ENCODE measurements around the gene SCYGR4.

Gene SCYGR4

GRCh38 chr2:227634201-227634600, 16.9 kb downstream of the SCYGR4 start:
- H3K9ac ChIP-seq (ENCODE audit: low read length in 2 of 2), result no peak overlapping the region
- no peak overlapping the region for H3K4me3 ChIP-seq (ENCODE audit: low read length in 2 of 2)
- no peaks in the 10 kb centered on the region for H3K36me3 ChIP-seq (ENCODE audit: control insufficient read depth in 2 of 2, insufficient read depth in 2 of 2, low read length in 2 of 2)
- H3K9me3 ChIP-seq (ENCODE audit: control insufficient read depth in 2 of 2, low read length in 2 of 2), result no peaks in the 10 kb centered on the region
- no peaks in the 10 kb centered on the region for H3K27me3 ChIP-seq (ENCODE audit: control insufficient read depth in 1 of 2, insufficient read depth in 2 of 2, low read length in 2 of 2)
- H3K27ac ChIP-seq (ENCODE audit: low read length), result no peak overlapping the region
- H3K4me1 ChIP-seq (ENCODE audit: control insufficient read depth, insufficient read depth, low read length), result no peaks in the 10 kb centered on the region

GRCh38 chr2:227642656-227643055, 25.4 kb downstream of the SCYGR4 start:
- Histone ChIP-seq H3K9ac (ENCODE audit: low read length in 2 of 2) (no peak overlapping the region), H3K4me3 (ENCODE audit: low read length in 2 of 2) (no peak overlapping the region), H3K9me3 (ENCODE audit: control insufficient read depth in 2 of 2, low read length in 2 of 2) (no peaks in the 10 kb centered on the region), H3K4me1 (ENCODE audit: control insufficient read depth, insufficient read depth, low read length) (no peaks in the 10 kb centered on the region), H3K36me3 (ENCODE audit: control insufficient read depth in 2 of 2, insufficient read depth in 2 of 2, low read length in 2 of 2) (no peaks in the 10 kb centered on the region), H3K27ac (ENCODE audit: low read length) (no peak overlapping the region), H3K27me3 (ENCODE audit: control insufficient read depth in 1 of 2, insufficient read depth in 2 of 2, low read length in 2 of 2) (no peaks in the 10 kb centered on the region)

GRCh38 chr2:227643990-227644551, 26.8 kb downstream of the SCYGR4 start:
- Histone ChIP-seq H3K9ac (ENCODE audit: low read length in 2 of 2) (no peak overlapping the region), H3K27ac (ENCODE audit: low read length) (no peak overlapping the region), H3K36me3 (ENCODE audit: control insufficient read depth in 2 of 2, insufficient read depth in 2 of 2, low read length in 2 of 2) (no peaks in the 10 kb centered on the region), H3K9me3 (ENCODE audit: control insufficient read depth in 2 of 2, low read length in 2 of 2) (no peaks in the 10 kb centered on the region), H3K4me1 (ENCODE audit: control insufficient read depth, insufficient read depth, low read length) (no peaks in the 10 kb centered on the region), H3K4me3 (ENCODE audit: low read length in 2 of 2) (no peak overlapping the region), H3K27me3 (ENCODE audit: control insufficient read depth in 1 of 2, insufficient read depth in 2 of 2, low read length in 2 of 2) (no peaks in the 10 kb centered on the region)

GRCh38 chr2:227653419-227653818, 36.1 kb downstream of the SCYGR4 start:
- peaks cover 0 to 2% of the 10 kb centered on the region in 2 donors for H3K27me3 ChIP-seq (ENCODE audit: control insufficient read depth in 1 of 2, insufficient read depth in 2 of 2, low read length in 2 of 2)
- H3K9me3 ChIP-seq (ENCODE audit: control insufficient read depth in 2 of 2, low read length in 2 of 2), result no peaks in the 10 kb centered on the region
- no peak overlapping the region for H3K27ac ChIP-seq (ENCODE audit: low read length)
- no peak overlapping the region for H3K4me3 ChIP-seq (ENCODE audit: low read length in 2 of 2)
- H3K4me1 ChIP-seq (ENCODE audit: control insufficient read depth, insufficient read depth, low read length), result no peaks in the 10 kb centered on the region
- H3K9ac ChIP-seq (ENCODE audit: low read length in 2 of 2), result no peak overlapping the region
- H3K36me3 ChIP-seq (ENCODE audit: control insufficient read depth in 2 of 2, insufficient read depth in 2 of 2, low read length in 2 of 2), result no peaks in the 10 kb centered on the region

GRCh38 chr2:227654426-227654825, 37.1 kb downstream of the SCYGR4 start:
- no peaks in the 10 kb centered on the region for H3K9me3 ChIP-seq (ENCODE audit: control insufficient read depth in 2 of 2, low read length in 2 of 2)
- no peaks in the 10 kb centered on the region for H3K4me1 ChIP-seq (ENCODE audit: control insufficient read depth, insufficient read depth, low read length)
- no peak overlapping the region for H3K4me3 ChIP-seq (ENCODE audit: low read length in 2 of 2)
- no peak overlapping the region for H3K9ac ChIP-seq (ENCODE audit: low read length in 2 of 2)
- H3K27me3 ChIP-seq (ENCODE audit: control insufficient read depth in 1 of 2, insufficient read depth in 2 of 2, low read length in 2 of 2), result peaks cover 0 to 2% of the 10 kb centered on the region in 2 donors
- H3K27ac ChIP-seq (ENCODE audit: low read length), result no peak overlapping the region
- no peaks in the 10 kb centered on the region for H3K36me3 ChIP-seq (ENCODE audit: control insufficient read depth in 2 of 2, insufficient read depth in 2 of 2, low read length in 2 of 2)

GRCh38 chr2:227655454-227655853, 38.2 kb downstream of the SCYGR4 start:
- no peak overlapping the region for H3K4me3 ChIP-seq (ENCODE audit: low read length in 2 of 2)
- no peak overlapping the region for H3K9ac ChIP-seq (ENCODE audit: low read length in 2 of 2)
- no peaks in the 10 kb centered on the region for H3K4me1 ChIP-seq (ENCODE audit: control insufficient read depth, insufficient read depth, low read length)
- H3K27me3 ChIP-seq (ENCODE audit: control insufficient read depth in 1 of 2, insufficient read depth in 2 of 2, low read length in 2 of 2), result peaks cover 0 to 2% of the 10 kb centered on the region in 2 donors
- no peaks in the 10 kb centered on the region for H3K36me3 ChIP-seq (ENCODE audit: control insufficient read depth in 2 of 2, insufficient read depth in 2 of 2, low read length in 2 of 2)
- no peak overlapping the region for H3K27ac ChIP-seq (ENCODE audit: low read length)
- H3K9me3 ChIP-seq (ENCODE audit: control insufficient read depth in 2 of 2, low read length in 2 of 2), result no peaks in the 10 kb centered on the region

- Histone ChIP-seq H3K27ac (ENCODE audit: low read length) (no peak overlapping the region), H3K36me3 (ENCODE audit: control insufficient read depth in 2 of 2, insufficient read depth in 2 of 2, low read length in 2 of 2) (no peaks in the 10 kb centered on the region), H3K9ac (ENCODE audit: low read length in 2 of 2) (no peak overlapping the region), H3K27me3 (ENCODE audit: control insufficient read depth in 1 of 2, insufficient read depth in 2 of 2, low read length in 2 of 2) (peaks cover 0 to 2% of the 10 kb centered on the region in 2 donors), H3K4me3 (ENCODE audit: low read length in 2 of 2) (no peak overlapping the region), H3K9me3 (ENCODE audit: control insufficient read depth in 2 of 2, low read length in 2 of 2) (no peaks in the 10 kb centered on the region), H3K4me1 (ENCODE audit: control insufficient read depth, insufficient read depth, low read length) (no peaks in the 10 kb centered on the region)
These were observed 40.0 kb downstream of the SCYGR4 start for GRCh38 chr2:227657199-227657845.

- Histone ChIP-seq H3K36me3 (ENCODE audit: control insufficient read depth in 2 of 2, insufficient read depth in 2 of 2, low read length in 2 of 2) (no peaks in the 10 kb centered on the region), H3K9me3 (ENCODE audit: control insufficient read depth in 2 of 2, low read length in 2 of 2) (no peaks in the 10 kb centered on the region), H3K4me3 (ENCODE audit: low read length in 2 of 2) (no peak overlapping the region), H3K9ac (ENCODE audit: low read length in 2 of 2) (no peak overlapping the region), H3K4me1 (ENCODE audit: control insufficient read depth, insufficient read depth, low read length) (no peaks in the 10 kb centered on the region), H3K27me3 (ENCODE audit: control insufficient read depth in 1 of 2, insufficient read depth in 2 of 2, low read length in 2 of 2) (peaks cover 0 to 2% of the 10 kb centered on the region in 2 donors), H3K27ac (ENCODE audit: low read length) (no peak overlapping the region)
These were observed 43.8 kb downstream of the SCYGR4 start for GRCh38 chr2:227661025-227661649.

GRCh38 chr2:227661827-227662226, 44.5 kb downstream of the SCYGR4 start:
- no peaks in the 10 kb centered on the region for H3K36me3 ChIP-seq (ENCODE audit: control insufficient read depth in 2 of 2, insufficient read depth in 2 of 2, low read length in 2 of 2)
- H3K4me1 ChIP-seq (ENCODE audit: control insufficient read depth, insufficient read depth, low read length), result no peaks in the 10 kb centered on the region
- H3K27ac ChIP-seq (ENCODE audit: low read length), result no peak overlapping the region
- H3K9ac ChIP-seq (ENCODE audit: low read length in 2 of 2), result no peak overlapping the region
- no peak overlapping the region for H3K4me3 ChIP-seq (ENCODE audit: low read length in 2 of 2)
- no peaks in the 10 kb centered on the region for H3K9me3 ChIP-seq (ENCODE audit: control insufficient read depth in 2 of 2, low read length in 2 of 2)
- H3K27me3 ChIP-seq (ENCODE audit: control insufficient read depth in 1 of 2, insufficient read depth in 2 of 2, low read length in 2 of 2), result peaks cover 0 to 2% of the 10 kb centered on the region in 2 donors

GRCh38 chr2:227665189-227665940, 48.1 kb downstream of the SCYGR4 start:
- Histone ChIP-seq H3K36me3 (ENCODE audit: control insufficient read depth in 2 of 2, insufficient read depth in 2 of 2, low read length in 2 of 2) (no peaks in the 10 kb centered on the region), H3K27me3 (ENCODE audit: control insufficient read depth in 1 of 2, insufficient read depth in 2 of 2, low read length in 2 of 2) (no peaks in the 10 kb centered on the region), H3K4me1 (ENCODE audit: control insufficient read depth, insufficient read depth, low read length) (no peaks in the 10 kb centered on the region), H3K27ac (ENCODE audit: low read length) (no peak overlapping the region), H3K9me3 (ENCODE audit: control insufficient read depth in 2 of 2, low read length in 2 of 2) (no peaks in the 10 kb centered on the region), H3K9ac (ENCODE audit: low read length in 2 of 2) (no peak overlapping the region), H3K4me3 (ENCODE audit: low read length in 2 of 2) (no peak overlapping the region)

Measured in stomach smooth muscle (tissue), 2 donors.